Coronary artery (tissue), 2 donors: ENCODE measurements around the gene CD2BP2.

Experiments used
- DNase-seq: peaks from one replicate; pipeline ENCODE4 v3.0.0-alpha.2; 2017; ENCODE audit warnings: low spot score
- H3K27ac ChIP-seq, 2 donors: fragments of 200-600 bp; sonication (generic); one replicate each; pipeline ENCODE4 v1.5.1; 2016 to 2019
- H3K4me3 ChIP-seq: fragments of 200-600 bp; sonication (generic); 2 replicates; pipeline ENCODE4 v1.5.1; 2016; ENCODE audit warnings: mild to moderate bottlenecking, moderate library complexity
- CTCF ChIP-seq: fragments of 200-600 bp; sonication (generic); IDR thresholded peaks from one replicate; pipeline ENCODE4 v1.5.1; 2019; ENCODE audit warnings: antibody characterized with exemption

The CD2BP2 gene

GRCh38 chr16:30370456-30371247 lies 15.5 kb upstream of the CD2BP2 start, which contains the start of gene TBC1D10B:
TSS of gene TBC1D10B (minus strand) at chr16:30370494. CDS start at chr16:30370183, 311 bp downstream.
- Histone ChIP-seq H3K4me3 (peak within 1 kb of the TSS; percentile 98), H3K27ac (peak within 1 kb of the TSS; percentile 73 to 99)
- no peak for TF ChIP-seq CTCF
- peak; percentile 100 for DNase-seq

GRCh38 chr16:30369938-30370455 lies 14.9 kb upstream of the CD2BP2 start:
- Histone ChIP-seq H3K27ac (peak overlapping the region; percentile 68 to 99), H3K4me3 (peak overlapping the region; percentile 98)
- no peak for TF ChIP-seq CTCF
- no peak for DNase-seq

DNA sequence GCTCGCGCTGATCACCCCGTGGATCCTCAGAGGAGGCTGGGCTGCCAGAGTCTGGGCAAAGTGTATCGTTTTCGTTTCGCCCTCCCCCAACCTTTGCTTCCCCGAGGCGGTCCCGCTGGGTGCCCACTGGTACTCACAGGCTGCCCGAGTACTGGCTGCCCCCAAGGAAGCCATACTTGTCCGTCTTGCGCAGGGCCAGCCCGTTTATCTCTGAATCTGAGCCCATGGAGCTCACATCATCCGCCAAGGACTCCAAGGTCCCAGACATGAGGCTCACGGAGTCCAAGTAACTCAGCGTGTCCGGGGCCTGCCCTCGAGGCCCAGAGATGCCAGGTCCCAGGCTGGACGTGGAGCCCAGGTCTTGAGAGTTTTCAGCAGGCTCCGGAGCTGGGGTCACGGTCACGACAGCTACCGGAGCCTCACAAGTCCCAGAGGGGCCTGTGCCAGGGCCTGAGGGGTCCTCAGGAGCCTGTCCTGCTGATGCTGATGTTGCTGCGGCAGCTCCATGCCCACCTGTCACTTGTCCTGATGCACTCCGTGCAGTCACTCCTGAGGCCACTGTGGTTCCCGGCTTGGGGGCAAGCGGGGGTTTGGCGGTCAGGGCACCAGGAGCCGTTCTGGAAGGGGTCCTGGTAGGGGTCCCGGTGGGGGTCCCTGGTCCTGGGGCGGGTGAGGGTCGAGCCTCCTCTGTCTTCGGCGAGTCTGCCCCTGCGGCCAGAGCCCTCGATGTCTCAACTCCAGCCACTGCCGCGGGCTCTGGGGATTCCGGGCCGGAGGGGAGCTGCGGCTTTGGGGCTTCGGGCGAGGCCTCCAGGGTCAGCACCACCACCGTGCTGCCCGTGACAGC lies 14.2 kb upstream of the CD2BP2 start:
- Histone ChIP-seq H3K4me3 (peak overlapping the region; percentile 98), H3K27ac (peak overlapping the region; percentile 68 to 99)
- TF ChIP-seq CTCF = no peak
- DNase-seq = no peak

DNA sequence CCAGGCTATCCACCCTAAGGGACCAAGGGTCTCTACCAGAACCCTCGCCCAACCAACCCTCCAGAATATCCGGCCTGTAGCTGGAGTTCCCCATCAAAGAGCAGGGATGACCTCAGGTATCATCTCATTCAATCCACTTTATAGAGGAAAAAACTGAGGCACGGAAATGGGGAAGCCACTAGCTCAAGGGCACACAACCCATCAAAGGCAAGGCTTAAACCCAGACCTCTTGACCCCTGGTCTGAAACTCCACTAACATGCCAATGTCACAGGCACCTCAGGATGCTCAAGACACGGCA lies 13.6 kb upstream of the CD2BP2 start:
- TF ChIP-seq CTCF = no peak
- Histone ChIP-seq H3K4me3 (peak overlapping the region; percentile 98), H3K27ac (peak overlapping the region; percentile 68 to 99)
- DNase-seq = no peak

DNA sequence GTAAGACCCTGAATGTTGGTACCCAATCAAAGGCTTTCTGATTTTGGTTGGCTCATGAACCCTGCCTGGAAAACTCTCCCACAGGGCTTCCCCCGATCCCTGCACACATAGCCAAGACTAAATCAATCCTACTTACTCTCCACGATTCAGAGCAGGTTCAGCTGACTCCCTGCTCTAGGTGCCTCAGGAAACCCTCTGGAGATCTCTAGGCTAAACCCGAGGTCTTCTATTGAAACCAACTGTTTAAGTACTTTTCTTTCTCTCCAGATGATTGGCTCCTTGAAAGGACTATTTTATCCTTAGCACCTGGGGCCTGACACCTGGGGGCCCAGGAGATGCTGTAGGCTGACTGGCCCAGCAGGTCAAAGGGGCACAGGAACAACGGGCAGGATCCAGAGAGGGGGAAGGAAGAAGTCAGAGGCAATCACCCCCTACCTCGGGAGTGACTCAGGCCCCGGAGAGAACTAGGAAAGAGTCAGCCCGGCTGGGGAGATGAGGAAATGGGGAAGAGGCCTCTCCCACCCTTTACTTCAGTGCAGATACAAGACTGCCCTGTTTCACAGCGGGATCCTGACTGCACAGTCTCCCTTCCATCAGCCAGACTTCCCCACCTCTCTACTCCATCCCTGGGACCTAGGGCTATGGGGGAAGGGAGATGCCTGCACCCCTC lies 13.1 kb upstream of the CD2BP2 start:
- no peak for DNase-seq
- TF ChIP-seq CTCF = no peak
- Histone ChIP-seq H3K4me3 (peak overlapping the region; percentile 98), H3K27ac (peak overlapping the region in 1 of 2 donors; percentile 99)

DNA sequence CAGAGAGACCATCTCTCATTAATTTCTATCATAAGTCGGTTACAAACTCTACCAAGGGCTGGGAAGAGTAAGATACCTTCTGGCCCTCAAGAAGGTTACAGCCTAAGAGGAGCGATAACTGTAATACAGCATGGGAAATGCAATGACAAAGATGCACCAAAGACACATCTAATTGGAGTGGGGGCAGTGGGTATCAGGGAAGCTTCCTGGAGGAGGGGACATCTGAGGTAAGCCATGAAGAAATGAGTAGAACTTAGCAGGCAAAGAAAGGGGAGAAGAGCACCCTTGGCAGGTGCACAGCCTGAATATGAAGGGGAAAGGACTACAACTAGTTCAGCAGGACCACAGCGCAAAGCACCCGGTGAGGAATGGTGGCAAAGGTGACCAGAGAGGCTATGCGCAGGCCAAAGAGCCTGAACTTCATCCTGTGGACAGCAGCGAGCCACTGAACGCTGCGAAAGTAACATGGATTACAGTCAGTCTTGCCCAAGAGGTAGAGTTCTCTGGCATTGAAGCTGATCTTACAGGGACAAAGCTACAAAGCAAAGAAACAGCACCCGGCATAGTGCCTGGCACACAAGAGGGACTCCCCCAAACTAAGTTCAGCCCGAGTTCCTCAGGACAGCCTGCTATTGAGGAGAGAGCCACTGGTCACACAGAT lies 12.4 kb upstream of the CD2BP2 start:
- no peak for DNase-seq
- Histone ChIP-seq H3K4me3 (peak overlapping the region; percentile 98), H3K27ac (peak overlapping the region in 1 of 2 donors; percentile 99)
- TF ChIP-seq CTCF = no peak
